HG03469 (cell line): ENCODE data around the gene HK3.

Experiments used
- ATAC-seq: cut with Tn5 transposase; IDR thresholded peaks from one replicate; pipeline ENCODE4 v1.9.1; 2021; ENCODE audit warnings: mild to moderate bottlenecking, moderate library complexity, moderate number of reproducible peaks; ENCODE audit not compliant: unreplicated experiment

The HK3 gene

DNA sequence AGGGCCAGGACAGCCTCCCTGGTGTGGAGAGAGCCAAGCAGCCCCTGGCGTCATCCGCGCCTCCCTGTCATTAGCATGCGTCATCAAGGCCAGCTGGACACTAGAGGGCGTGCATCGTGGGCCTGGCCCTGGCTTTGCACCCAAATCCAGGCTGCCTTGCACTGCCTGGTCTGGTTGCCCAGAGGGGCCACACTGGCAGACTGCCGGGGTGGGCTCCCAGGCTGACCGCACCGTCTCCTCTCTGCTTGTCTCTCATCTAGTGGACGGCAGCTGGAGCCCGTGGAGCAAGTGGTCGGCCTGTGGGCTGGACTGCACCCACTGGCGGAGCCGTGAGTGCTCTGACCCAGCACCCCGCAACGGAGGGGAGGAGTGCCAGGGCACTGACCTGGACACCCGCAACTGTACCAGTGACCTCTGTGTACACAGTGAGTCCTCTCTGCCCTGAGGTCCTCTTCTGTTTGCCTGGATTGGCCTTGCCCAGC, 29.0 kb downstream of the HK3 start:
- no peak for ATAC-seq

DNA sequence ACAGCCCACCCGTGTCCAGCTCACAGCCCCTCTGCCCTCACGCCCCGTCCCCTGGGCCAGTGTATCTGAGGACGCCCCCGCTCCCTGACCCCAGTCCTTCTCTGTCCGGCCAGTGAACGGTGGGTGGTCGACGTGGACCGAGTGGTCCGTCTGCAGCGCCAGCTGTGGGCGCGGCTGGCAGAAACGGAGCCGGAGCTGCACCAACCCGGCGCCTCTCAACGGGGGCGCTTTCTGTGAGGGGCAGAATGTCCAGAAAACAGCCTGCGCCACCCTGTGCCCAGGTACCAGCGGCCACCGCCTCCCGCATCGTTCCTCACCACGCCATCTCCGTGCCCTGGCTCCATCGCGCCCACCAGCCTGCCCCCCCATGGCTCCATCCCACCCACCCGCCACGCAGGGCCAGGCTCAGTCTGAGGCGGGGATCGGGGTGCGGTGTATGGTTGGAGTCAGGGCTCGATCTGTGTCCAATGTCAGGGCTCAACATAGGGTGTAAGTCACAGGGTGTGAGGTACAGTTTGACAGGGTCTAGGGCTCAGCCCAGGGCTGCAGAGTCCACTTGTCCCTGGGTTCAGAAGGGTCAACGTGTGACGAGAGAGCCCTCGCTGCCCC, 29.5 kb downstream of the HK3 start:
- no peak for ATAC-seq

DNA sequence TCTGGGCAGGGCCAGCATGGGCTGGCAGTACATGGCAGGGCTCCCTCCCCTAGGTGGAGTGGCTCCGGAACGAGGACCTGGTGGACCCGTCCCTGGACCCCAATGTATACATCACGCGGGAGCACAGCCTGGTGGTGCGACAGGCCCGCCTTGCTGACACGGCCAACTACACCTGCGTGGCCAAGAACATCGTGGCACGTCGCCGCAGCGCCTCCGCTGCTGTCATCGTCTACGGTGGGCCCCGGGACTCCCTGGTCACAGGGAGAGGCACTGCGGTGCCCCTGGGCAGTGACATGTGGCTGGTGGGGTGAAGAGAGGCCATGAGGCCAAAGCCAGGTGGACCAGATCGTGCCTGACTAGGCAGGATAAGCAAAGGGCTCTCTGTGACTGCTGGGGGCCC, 30.4 kb downstream of the HK3 start:
- no peak for ATAC-seq

DNA sequence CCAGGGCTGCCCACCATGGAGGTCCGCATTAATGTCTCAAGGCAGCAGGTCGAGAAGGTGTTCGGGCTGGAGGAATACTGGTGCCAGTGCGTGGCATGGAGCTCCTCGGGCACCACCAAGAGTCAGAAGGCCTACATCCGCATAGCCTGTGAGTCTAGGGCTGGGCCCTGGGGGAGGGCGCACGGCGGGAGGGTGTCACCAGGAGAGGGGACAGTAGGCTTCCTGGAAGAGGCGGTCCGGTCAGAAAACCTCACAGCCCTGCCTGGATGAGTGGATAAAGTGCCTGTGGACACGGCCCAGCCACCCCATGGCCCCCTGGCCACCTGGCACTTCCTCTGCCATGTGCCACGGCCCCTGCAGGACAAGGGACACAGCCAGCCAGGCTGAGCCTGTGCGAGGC, 31.0 kb downstream of the HK3 start:
- ATAC-seq: no peak

DNA sequence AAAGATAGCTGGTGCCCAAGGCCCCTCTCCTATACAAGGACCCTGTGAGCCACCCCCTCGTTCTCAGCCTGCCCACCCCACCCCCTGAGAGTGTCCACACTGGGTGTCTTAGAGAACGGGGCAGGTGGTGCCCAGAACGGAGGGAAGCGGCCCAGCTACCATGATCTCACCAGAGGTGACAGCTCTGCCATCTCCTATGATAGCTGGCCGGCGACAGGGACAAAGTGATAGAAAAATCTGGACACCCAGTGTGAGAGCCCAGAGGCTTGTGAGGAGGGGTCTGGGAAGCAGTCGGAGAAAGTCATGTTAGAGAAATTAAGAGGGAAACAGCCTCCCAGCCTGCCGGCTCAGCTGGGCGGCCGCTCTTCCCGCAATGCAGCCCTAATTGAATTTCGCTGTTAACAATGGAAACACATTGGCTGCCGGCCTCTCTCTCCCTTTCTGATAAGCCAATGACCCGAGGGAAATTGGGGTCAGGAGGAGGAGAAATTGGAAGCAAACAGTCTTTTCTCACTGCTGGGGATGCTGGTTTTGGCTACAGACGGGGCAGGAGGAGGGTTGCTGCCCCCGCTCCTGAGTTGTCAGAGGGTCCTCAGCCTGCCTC, 32.3 kb downstream of the HK3 start:
- no peak for ATAC-seq

DNA sequence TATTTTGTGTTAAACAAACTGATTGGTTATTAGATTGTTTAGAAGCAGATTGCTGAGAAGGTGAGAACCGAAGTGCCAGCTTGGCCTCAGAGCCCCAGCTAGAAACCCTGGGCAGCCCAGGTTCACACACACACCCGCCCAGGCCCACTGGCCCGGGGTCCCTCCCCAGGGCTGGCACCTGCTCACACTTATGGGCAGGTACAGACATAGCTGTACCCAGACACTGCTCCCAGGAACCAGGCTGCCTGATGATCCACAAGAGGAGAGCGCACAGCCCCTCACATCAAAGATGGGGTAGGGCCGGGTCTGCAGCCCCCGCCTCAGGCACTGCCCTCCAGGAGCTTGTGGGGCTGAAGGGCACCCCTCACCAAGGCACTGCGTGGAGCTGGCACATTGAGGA, 33.2 kb downstream of the HK3 start:
- no peak for ATAC-seq

DNA sequence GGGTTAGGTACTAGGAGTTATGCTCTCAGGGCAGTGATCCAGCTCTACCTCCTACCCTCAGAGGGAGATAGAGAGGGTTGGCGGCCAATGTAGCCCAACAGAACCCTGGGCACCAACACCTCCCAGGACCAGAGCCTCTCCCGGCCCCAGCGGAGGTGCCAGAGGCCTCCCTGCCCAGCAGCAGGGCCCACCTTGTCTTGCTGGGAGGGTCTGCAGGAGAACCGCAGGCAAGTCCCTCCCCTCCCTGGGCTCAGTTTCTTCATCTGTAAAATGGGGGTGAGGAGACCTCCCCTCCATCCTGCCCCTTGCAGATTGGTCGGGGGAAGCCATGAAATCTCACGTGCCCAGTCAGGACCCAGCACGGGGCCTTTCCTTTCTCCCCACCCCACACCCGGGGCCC, 34.4 kb downstream of the HK3 start:
- ATAC-seq: no peak

DNA sequence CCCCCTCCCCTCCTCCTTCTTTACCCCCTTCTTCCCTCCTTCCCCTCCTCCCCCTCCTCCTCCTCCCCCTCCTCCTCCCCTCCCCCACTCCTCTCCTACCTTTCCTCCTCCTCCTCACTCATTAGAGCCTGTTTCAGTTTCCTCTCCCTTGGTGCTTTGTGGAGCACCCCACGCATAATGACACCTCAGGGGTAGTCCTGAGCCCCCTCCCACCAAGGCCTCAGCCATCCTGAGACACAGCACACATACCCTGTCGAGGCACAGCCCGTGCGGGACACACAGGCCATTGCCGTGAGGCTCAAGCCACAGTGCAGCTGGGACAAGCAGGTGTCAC, 35.4 kb downstream of the HK3 start:
- ATAC-seq: no peak

DNA sequence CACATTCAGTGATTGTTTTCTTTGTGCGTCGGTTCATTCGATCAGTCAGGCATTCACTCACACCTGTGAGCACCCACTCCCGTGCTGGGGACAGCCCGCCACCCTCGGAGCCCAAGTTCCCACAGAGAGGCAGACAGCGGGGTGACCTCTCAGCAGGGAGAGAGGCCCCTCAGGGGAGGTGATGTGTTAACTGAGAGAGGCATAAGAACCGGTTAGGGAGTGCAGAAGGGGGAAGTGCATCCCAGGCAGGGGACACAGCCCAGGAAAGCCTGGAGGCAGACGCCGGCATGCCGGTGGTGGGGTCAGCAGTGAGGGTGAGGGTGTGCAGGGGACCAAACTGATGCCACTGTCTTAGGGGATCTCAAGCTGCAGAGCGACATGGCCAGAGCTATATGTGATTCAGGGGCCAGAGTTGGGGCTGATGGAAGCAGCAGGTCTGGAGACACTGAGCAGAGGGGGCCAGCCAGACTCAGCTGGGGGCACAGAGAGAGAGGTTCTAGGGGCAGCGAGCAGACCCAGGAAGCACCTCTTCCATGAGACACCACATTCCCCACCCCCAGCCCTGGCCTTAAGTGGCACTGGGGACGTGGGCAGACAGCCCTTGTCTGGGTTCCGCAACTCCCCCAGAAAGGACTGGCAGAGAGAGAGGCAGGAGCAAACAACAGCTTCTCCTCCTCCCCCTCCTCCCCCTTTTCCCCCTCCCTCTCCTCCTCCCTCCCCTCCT, 35.9 kb downstream of the HK3 start:
- ATAC-seq: no peak

DNA sequence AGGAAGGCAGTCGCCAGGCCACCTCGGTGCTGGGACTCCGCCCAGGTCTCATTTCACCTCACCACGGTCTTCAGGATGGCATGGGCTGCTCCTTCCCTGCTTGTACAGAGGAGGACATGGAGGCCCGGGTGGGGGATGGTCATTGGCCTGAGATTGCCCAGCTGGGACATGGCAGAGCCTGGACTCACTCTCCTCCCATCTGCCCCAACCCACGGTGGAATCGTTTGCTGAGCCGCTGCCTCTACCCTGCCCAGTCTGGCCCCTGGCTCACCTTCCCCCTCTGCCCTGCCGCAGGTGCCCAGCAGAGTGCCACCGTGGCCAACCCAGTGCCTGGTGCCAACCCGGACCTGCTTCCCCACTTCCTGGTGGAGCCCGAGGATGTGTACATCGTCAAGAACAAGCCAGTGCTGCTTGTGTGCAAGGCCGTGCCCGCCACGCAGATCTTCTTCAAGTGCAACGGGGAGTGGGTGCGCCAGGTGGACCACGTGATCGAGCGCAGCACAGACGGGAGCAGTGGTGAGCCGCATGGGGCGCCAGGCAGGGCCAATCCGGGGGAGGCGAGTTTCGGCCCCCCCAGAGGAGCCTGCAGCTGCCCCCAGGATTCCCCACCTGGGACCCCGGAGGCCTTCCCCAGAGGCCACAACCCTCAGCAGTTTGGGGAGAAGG, 36.7 kb downstream of the HK3 start:
- ATAC-seq: no peak

DNA sequence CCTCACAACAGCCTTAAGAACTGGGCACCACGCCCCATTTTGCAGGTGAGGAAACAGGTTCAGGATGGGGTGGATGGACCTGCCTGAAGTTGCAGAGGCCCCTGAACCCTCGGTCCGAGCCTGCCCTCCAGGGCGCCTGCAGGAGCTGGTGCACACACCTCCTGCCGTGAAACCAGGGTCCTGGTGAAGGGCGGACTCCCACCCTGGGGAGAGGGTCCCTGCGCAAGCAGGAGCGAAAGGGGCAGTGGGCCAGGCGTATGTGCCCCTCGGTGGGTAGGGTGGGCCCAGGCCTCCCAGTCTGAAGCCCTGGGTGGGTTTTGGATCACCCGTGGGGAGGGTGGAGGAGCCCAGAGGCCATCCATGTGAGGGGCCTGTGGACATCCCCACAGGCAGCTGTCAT, 37.9 kb downstream of the HK3 start:
- ATAC-seq: no peak

DNA sequence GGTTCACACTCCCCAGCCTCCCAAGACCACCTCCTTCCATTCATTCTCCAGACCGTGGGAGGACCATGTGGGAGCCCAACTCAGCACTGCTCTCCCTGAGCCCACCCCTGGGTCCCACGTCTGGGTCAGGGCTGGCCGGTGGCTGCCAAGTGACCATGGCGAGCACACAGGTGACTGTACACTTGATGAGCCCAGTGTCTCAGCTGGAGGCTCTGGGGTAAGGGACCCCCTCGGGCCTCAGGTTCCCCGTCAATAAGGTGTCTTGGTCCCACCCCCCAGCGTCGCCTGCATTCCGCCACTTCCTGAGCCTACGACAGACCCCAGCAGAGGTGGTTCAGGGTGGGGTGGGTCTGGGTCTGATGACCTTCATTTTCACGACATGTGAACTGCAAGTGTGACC, 38.8 kb downstream of the HK3 start:
- ATAC-seq: no peak

DNA sequence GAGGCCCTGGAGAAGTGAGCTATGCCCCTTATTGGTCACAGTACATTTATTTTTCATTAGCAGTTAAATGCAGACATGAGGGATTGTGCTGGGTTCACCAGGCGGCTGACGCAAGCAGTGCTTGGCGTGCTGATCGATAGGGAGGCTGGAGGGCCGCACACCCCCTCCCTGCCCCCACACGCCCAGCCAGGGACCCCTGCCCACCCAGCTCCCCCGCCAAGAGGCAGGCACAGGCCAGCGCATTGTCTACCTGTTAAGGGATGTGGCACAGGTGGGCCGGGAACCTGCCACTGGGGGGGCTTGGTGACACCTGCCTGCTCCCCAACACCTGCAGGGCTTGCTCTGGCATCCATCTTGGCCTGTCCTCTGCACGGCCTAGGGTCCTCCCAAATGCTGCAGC, 39.2 kb downstream of the HK3 start:
- ATAC-seq: no peak

DNA sequence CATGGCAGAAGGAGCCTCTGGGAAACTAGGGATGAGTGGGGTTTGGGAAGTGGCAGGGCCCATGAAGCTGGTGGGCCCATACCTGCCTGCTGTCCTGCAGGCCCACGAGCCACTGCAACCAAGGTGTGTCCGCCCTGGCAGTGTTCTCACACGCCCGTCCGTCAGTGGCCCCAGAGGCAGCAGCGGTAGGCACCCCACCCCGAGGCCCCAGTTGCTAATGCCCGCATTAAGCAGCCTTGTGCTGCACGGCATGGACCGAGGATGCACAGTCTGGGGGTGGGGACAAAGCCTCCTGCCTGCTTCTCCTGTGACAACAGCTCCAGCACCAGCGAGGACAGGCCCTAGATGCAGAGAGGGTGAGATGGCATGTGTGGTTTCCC, 41.3 kb downstream of the HK3 start:
- no peak for ATAC-seq

DNA sequence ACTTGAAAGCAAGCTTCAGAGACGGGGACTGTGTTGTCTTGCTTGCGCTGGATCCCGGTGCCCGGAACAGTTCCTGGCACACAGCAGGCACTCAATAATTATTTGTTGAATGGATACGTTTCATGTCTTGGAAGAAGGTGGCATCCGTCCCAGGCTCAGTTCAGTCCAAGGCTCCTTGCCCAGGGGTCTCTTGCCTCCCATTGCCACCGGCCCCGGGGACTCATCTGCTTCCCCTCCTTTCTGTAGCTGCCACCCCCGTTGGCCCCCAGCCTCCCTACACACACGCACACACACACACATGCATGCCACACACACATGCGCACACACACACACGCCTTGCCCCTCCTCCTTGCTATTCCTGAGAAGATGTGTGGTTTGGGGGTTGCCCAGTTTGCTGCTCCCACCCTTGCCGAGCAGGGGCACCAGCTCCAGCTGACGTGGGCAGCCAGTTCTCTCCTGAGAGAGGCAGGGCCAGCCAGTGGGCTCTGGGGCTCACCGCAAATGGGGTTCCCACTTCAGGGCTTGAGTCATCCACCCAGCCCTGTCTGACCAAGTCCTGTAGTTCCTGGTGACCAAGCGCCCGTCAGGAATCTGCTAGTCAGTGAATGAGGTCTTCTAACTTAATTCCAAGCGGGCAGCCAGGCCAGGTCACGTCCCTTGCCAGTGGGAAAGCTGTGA, 41.8 kb downstream of the HK3 start:
- ATAC-seq: no peak

DNA sequence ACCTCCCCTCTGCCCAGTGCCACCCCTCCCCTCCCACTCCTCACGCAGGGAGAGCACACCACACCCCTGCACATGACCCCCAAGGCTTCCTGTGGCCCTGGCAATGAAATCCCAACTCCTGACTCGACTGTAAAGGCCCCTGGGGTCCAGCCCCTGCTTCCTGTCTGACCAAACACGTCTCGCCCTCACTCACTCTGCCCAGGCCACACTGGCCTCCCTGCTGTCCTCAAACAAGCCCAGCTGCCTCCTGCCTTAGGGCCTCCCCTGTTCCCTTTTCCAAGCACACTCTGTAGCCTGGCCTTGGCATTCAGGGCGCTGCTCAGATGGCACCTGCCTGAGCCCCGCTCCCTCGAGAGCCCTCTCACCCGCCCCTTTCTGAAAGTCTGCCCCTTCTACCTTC, 42.4 kb downstream of the HK3 start:
- no peak for ATAC-seq

DNA sequence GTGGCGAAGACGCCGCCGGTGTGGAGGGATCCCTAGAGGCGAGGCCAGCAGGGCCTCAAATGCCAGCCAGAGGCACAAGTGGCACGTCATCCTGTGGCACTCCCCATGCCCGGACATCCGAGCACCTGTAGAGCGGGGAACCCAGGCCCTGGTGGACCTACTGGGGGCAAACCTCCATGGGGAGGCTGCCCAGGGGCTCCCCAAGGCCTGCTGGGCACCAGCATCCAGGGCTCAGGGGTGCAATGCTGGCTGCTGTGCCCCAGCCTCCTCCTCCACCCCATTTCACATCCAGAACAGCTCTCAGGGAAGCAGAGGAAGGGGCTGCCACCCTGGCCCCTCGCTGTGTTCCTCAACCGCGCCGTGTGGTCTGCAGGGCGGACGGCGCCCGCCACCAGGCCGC, 43.5 kb downstream of the HK3 start:
- ATAC-seq: no peak

DNA sequence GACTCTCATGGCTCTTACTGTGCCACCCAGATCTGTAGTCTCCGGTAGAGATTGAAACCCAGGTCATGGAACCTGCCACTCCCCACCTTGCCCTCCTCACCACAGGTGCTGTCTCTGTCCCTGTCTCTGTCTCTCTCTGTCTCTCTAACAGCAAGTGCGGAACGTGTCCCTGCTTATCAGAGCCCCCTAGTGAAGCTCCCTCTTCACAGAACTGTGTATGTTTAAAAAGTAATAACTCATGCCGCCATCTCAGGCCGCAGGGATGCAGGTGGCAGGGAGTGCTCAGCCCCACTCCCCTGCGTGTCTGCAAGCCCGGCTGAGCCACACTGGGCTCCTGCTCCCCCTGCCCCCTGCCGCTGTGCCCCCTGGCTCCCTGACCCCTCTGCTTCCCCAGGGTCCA, 45.0 kb downstream of the HK3 start:
- ATAC-seq: no peak

DNA sequence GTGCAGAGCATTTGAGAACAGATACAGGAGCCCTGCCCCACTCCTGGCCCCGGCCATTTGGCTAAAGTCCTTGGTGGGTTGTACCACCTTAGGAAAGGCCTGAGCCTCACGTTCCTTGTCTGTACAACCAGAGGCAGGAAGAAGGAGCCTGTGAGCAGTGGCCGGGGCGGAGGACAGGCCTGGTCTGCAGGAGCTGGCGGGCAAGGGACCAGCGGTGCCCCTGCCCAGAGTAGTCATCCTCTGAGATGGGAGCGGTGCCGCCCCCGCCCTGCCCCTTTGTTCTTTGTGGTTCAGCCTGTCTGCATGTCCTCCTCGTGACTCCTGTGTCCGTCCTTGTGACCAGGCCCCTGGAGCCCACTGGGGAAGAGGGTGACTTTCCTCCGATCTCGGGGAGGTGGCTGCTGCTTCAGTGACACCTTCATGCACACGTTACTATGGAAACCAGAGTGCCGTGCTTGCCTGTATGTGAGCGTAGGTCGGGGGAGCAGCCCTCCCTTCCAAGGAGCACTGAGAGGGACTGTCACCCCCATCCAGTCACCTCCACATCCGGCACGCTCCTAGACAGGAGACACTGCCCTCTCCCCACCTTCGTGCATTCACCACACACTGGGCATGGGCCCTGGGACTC, 45.9 kb downstream of the HK3 start:
- no peak for ATAC-seq

DNA sequence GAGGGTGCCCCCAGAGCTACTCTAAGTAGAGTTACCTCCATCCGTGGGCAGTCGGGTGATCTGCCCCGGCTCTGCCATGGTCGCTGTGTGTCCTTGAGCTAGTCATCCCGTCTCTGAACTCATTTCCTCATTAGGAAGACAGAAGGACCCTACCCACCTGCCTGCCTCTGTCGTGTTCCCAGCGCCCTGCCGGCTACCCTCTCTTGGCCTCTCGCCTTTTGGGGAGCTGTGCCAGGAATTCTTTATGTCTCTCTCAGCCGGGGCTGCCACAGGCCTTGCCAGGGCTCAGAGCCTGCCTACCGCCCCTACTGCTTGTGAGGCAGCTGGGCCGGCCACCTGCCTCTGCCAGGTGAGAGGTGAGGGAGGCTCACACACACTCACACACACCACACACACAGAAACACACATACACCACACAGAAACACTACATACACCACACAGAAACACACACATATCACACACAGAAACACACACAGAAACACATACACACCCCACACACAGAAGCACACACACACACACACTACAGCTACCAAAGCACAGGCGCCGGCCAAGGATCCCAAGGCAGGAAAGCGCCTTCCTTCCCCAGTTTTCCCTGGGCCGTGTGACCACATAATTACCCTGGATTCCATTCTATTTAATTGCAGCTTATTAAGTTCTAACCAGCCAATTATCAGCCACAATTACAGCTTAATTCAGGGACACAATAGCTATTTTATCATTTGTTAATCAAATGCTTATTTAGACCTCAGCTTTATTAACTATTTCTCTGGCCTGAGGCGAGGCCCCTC, 47.1 kb downstream of the HK3 start:
- ATAC-seq: no peak
